GM19099 (cell line): ENCODE measurements around the gene HCN2.

Experiments used
- POLR2A ChIP-seq: IDR thresholded peaks from 3 replicates; pipeline ENCODE4 v1.6.1; 2011; ENCODE audit warnings: low read depth; ENCODE audit not compliant: insufficient read length; ENCODE audit errors: extremely low read depth

Gene HCN2

GRCh38 chr19:645912-646778 is 56.5 kb downstream of the HCN2 start:
- no peak for TF ChIP-seq POLR2A

GRCh38 chr19:646779-647565 is 57.3 kb downstream of the HCN2 start:
- no peak for TF ChIP-seq POLR2A

- no peak for TF ChIP-seq POLR2A
Observed at GRCh38 chr19:647566-648284, 58.0 kb downstream of the HCN2 start.

GRCh38 chr19:648305-648704 is 58.6 kb downstream of the HCN2 start:
- no peak for TF ChIP-seq POLR2A

- no peak for TF ChIP-seq POLR2A
Observed at GRCh38 chr19:648904-649801, 59.5 kb downstream of the HCN2 start.

GRCh38 chr19:650121-650520 is 60.4 kb downstream of the HCN2 start:
- TF ChIP-seq POLR2A, result no peak

GRCh38 chr19:651114-651818 is 61.6 kb downstream of the HCN2 start:
- no peak for TF ChIP-seq POLR2A

GRCh38 chr19:651991-652390 is 62.3 kb downstream of the HCN2 start:
- no peak for TF ChIP-seq POLR2A

- no peak for TF ChIP-seq POLR2A
Observed at GRCh38 chr19:652467-653389, 63.0 kb downstream of the HCN2 start.

- no peak for TF ChIP-seq POLR2A
Observed at GRCh38 chr19:653425-653824, 63.7 kb downstream of the HCN2 start.

GRCh38 chr19:655691-656090 is 66.0 kb downstream of the HCN2 start:
- TF ChIP-seq POLR2A, result no peak

GRCh38 chr19:656751-657559 is 67.3 kb downstream of the HCN2 start:
- TF ChIP-seq POLR2A, result no peak

GRCh38 chr19:657611-658010 is 67.9 kb downstream of the HCN2 start:
- TF ChIP-seq POLR2A, result no peak
